Measurements from ENCODE around the gene CELF5. TPM values are rescaled to one million over a fixed set of nuclear protein-coding genes. Genes with fewer than 3 reads are reported as not detected.

The CELF5 gene
- total RNA-seq, 1 experiment from 2014 or later: 2.5 TPM

GRCh38 chr19:3220576-3220975 is 3.9 kb upstream of the CELF5 start:
- BruUV-seq (replicated peaks): no TSS peak
- RAD21 ChIA-PET (ENCODE audit: low non-redundant PET in 1 of 2, low total read pairs in 2 of 2, uncharacterized antibody in 2 of 2, unreplicated experiment in 2 of 2): no interaction called here
- POLR2A ChIA-PET: no interaction called here

More at GRCh38 chr19:3220576-3220975, 3.9 kb upstream of the CELF5 start:
- Histone ChIP-seq H3K4me2 (ENCODE audit: low read length) (no peak overlapping the region), H3K4me1 (ENCODE audit: control insufficient read depth in 1 of 2, insufficient read depth in 2 of 2, low read length in 2 of 2) (peaks cover 0 to 3% of the 10 kb centered on the region in 2 experiments; a peak in 1 of 4 replicates), H2AFZ (ENCODE audit: low read depth, low read length, poor library complexity, severe bottlenecking) (no peak overlapping the region), H3K27me3 (ENCODE audit: insufficient read depth, low read length) (no peaks in the 10 kb centered on the region), H3K36me3 (ENCODE audit: control insufficient read depth in 1 of 2, insufficient read depth in 2 of 2, low read length in 2 of 2) (no peaks in the 10 kb centered on the region), H4K20me1 (ENCODE audit: insufficient read depth) (no peaks in the 10 kb centered on the region), H3K9me2 (ENCODE audit: insufficient read depth) (no peaks in the 10 kb centered on the region), H3K9me3 (ENCODE audit: control insufficient read depth in 1 of 2, insufficient read depth in 1 of 2, low read depth in 1 of 2, low read length in 2 of 2) (no peaks in the 10 kb centered on the region), H3K4me3 (replicated peaks in 1 of 2; ENCODE audit: low read depth in 1 of 2, low read length in 2 of 2) (no peak overlapping the region), H3K9ac (ENCODE audit: low read length) (no peak overlapping the region), H3K79me2 (ENCODE audit: insufficient read depth, low read length) (no peaks in the 10 kb centered on the region), H3K27ac (ENCODE audit: low read depth, low read length) (no peak overlapping the region)
- DNase-seq (ENCODE audit: low read depth, low spot score) (no peak), ATAC-seq (no peak)
- CTCF ChIA-PET: no interaction called here
- TF ChIP-seq ZNF274 (IDR thresholded peaks at IDR 0.05; ENCODE audit: low read depth, low read length) (no peak), ATF3 (IDR thresholded peaks at IDR 0.05) (no peak), EGR1 (IDR thresholded peaks at IDR 0.05; ENCODE audit: low read depth) (no peak), CTCF (IDR thresholded peaks at IDR 0.05 in 2 of 3, conservative IDR thresholded peaks at IDR 0.05 in 1 of 3; ENCODE audit: borderline replicate concordance in 1 of 3, insufficient read depth in 1 of 3, low read depth in 2 of 3, low read length in 2 of 3) (no peak), EZH2phosphoT487 (IDR thresholded peaks at IDR 0.05; ENCODE audit: borderline replicate concordance) (no peak), SRF (IDR thresholded peaks at IDR 0.05; ENCODE audit: low read depth) (no peak), TCF7L2 (IDR thresholded peaks at IDR 0.05; ENCODE audit: borderline replicate concordance, extremely low read depth, insufficient read depth, insufficient read length) (no peak), ZFX (IDR thresholded peaks at IDR 0.05) (no peak), CEBPB (IDR thresholded peaks at IDR 0.05; ENCODE audit: low read depth) (no peak), SP1 (IDR thresholded peaks at IDR 0.05; ENCODE audit: low read depth) (no peak), MAX (IDR thresholded peaks at IDR 0.05) (no peak), RAD21 (IDR thresholded peaks at IDR 0.05; ENCODE audit: low read depth) (no peak), FOSL1 (IDR thresholded peaks at IDR 0.05; ENCODE audit: low read depth) (no peak), YY1 (IDR thresholded peaks at IDR 0.05; ENCODE audit: extremely low read depth, insufficient replicate concordance, low read depth, low read length) (no peak), POLR2A (IDR thresholded peaks at IDR 0.05; ENCODE audit: borderline replicate concordance, extremely low read depth, insufficient read depth, insufficient read length) (no peak), JUND (IDR thresholded peaks at IDR 0.05) (no peak), ZBTB33 (IDR thresholded peaks at IDR 0.05; ENCODE audit: extremely low read depth, insufficient replicate concordance, low read length) (no peak), SIN3A (IDR thresholded peaks at IDR 0.05; ENCODE audit: low read depth) (no peak), ELF1 (IDR thresholded peaks at IDR 0.05; ENCODE audit: borderline replicate concordance, low read depth) (no peak)
- TF ChIP-seq, protein P1, sequence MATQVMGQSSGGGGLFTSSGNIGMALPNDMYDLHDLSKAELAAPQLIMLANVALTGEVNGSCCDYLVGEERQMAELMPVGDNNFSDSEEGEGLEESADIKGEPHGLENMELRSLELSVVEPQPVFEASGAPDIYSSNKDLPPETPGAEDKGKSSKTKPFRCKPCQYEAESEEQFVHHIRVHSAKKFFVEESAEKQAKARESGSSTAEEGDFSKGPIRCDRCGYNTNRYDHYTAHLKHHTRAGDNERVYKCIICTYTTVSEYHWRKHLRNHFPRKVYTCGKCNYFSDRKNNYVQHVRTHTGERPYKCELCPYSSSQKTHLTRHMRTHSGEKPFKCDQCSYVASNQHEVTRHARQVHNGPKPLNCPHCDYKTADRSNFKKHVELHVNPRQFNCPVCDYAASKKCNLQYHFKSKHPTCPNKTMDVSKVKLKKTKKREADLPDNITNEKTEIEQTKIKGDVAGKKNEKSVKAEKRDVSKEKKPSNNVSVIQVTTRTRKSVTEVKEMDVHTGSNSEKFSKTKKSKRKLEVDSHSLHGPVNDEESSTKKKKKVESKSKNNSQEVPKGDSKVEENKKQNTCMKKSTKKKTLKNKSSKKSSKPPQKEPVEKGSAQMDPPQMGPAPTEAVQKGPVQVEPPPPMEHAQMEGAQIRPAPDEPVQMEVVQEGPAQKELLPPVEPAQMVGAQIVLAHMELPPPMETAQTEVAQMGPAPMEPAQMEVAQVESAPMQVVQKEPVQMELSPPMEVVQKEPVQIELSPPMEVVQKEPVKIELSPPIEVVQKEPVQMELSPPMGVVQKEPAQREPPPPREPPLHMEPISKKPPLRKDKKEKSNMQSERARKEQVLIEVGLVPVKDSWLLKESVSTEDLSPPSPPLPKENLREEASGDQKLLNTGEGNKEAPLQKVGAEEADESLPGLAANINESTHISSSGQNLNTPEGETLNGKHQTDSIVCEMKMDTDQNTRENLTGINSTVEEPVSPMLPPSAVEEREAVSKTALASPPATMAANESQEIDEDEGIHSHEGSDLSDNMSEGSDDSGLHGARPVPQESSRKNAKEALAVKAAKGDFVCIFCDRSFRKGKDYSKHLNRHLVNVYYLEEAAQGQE (IDR thresholded peaks at IDR 0.05; ENCODE audit: low read depth): no peak
- intact Hi-C loops (cut with micrococcal nuclease): no loop called here

Measured in HCT116 (cell line).